Left forelimb (tissue), 1 donor: ENCODE results near the gene CAPN2.
"Not testable (repeated sequence)": the region's sequence is repeated elsewhere in the genome, so short reads cannot be mapped to it uniquely, and the experiment has no call there.

ENCODE experiments used
- DNase-seq: peaks from one replicate; pipeline ENCODE4 v3.0.0-alpha.2; 2018; ENCODE audit warnings: low spot score

Gene CAPN2

DNA sequence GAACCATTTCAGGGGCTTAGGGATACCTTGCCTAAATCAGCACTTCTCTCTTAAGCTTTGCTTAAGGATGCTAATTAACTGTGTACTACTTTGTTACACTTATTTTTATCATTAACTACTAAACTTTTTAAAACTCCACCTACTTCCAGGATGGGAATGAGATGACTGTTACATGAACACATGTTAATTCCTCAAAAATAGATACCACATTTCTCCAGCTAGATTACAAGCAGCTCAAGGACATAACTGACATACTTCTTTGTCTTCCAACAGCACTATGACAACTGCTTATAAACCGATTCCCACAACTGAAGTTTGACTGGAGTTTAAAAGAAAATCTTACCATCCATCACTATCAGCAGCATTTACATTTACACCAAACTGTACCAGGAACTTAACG is 79.7 kb downstream of the CAPN2 start:
- DNase-seq, result no peak

- no peak for DNase-seq
Measured at GRCh38 chr1:223793716-223794115, 81.4 kb downstream of the CAPN2 start.

DNA sequence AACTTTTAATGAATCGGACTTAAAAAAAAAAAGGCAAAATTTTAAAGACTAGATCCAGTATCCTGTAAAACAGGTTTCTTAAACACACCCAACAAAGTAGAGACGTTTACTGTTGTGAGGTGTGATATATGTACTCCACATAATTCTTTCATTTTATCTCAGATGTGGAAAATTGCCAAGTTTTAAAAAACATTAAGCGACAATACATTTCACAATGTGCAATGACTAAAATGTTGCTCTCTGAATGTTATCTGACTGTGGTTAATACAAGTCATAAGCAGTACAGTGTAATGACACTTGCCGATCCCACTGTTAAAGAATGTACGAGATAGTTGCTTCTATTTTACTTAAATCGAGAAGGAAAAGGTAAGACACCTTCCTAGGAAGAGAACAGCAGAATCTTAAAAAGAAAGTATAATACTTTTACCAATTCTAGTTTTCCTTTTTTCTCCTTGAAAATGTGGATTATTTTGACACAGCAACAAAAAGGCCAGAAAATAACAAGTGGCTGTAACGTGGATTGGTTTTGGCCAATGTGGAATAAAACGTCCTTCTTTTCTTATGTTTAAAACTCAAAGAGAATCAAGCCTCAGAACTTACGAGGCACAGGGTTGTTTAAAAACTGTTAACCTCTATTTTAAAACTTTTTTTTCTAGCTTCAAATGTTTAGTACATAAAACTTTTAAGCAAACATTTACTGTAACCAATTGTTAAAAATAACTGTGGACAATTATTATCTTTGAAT is 82.0 kb downstream of the CAPN2 start:
- no peak for DNase-seq

- no peak for DNase-seq
Measured at GRCh38 chr1:223796210-223796609, 83.9 kb downstream of the CAPN2 start.

GRCh38 chr1:223802032-223802431 is 89.7 kb downstream of the CAPN2 start:
- no peak for DNase-seq

- no peak for DNase-seq
Measured at GRCh38 chr1:223802602-223803001, 90.3 kb downstream of the CAPN2 start.

GRCh38 chr1:223803211-223803610 is 90.9 kb downstream of the CAPN2 start:
- DNase-seq, result no peak

GRCh38 chr1:223809905-223810304 is 97.6 kb downstream of the CAPN2 start:
- DNase-seq, result not testable (repeated sequence)

DNA sequence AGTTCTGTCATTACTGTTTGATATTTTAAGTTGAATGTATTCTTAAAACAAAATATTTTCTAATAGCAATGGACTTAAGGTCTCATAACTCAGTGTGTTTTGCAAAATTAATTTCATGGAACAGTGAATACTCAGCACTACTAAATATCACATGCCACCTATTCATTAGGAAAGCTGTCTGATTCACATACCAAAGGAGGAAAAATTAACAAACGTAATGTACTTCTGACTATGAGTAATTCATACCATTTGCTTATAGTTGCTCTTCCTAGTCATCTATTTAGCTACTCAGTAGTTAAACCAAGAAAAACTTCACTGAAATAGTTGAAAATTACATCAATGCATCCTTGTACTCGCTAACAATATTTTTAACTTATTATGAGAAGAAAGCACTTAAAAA is 98.2 kb downstream of the CAPN2 start:
- no peak for DNase-seq

- DNase-seq, result no peak
Measured at GRCh38 chr1:223811634-223812101, 99.3 kb downstream of the CAPN2 start.

GRCh38 chr1:223813645-223814044 is 101.3 kb downstream of the CAPN2 start:
- no peak for DNase-seq

- DNase-seq, result no peak
Measured at GRCh38 chr1:223815020-223815853, 102.9 kb downstream of the CAPN2 start.

DNA sequence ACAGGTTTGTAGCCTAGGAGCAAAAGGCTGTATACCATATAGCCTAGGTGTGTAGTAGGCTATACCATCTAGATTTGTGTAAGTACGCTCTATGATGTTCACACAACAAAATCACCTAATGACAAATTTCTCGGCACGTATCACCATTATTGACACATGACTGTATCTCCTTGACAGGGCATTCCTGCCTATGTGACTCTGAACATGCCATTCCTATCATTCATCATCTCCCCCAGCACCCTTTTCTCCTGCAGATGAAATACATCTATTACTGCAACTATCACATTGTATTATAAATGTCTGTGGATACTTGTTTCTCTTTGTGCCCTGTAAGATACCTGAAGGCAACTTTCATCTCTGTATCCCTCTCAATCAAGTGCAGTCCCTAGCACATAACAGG is 103.5 kb downstream of the CAPN2 start:
- no peak for DNase-seq

DNA sequence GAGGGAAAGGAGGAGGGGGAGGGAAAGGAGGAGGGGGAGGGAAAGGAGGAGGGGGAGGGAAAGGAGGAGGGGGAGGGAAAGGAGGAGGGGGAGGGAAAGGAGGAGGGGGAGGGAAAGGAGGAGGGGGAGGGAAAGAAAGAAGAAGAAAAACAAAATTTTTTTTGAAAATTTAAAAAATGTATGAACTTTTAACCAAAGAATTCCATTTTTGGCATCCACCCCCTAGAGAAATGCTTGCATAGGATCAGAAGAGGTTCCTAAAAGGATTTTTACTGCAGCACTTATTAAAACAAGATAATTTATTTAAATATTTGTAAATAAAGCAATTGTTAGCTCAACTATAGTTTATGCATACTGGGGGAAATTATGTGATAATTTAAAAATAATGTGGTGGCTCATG is 104.9 kb downstream of the CAPN2 start:
- not testable (repeated sequence) for DNase-seq

GRCh38 chr1:223819730-223820514 is 107.6 kb downstream of the CAPN2 start:
- no peak for DNase-seq

DNA sequence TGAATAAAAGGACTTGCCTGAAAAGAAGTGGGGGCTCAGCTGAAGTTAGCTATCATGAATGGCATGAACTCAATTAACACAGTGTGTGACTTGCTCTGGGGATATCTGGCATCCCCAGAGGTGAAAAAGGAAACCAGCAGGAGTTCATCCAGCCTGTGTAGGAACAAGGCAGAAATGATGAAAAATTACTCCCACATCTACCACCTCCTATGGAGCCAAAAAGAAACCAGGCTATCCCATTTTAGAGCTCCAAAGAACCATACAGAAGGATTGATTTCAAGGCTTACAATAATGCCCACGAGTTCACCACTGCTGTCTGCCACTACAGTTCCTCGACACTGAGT is 108.1 kb downstream of the CAPN2 start:
- no peak for DNase-seq

- no peak for DNase-seq
Measured at GRCh38 chr1:223820971-223821370, 108.6 kb downstream of the CAPN2 start.

DNA sequence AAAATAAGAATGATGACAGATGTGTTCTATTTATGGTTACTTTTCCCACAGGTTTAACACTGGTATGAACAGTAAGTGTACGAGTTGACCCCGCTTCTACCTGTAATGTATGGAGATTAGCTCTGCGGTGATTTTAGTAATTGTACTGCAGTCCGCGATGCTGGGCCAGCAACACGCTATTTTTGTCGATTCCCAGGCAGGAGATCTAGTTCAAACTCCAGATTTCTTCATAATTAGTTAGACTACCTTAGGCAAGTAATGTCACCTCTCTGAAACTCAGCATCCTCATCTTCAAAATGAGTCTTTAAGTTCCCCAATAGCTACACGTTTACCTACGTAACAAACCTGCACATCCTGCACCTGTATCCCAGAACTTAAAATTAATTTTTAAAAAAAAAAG is 111.9 kb downstream of the CAPN2 start:
- no peak for DNase-seq

GRCh38 chr1:223824712-223825111 is 112.4 kb downstream of the CAPN2 start:
- no peak for DNase-seq
